Esophagus squamous epithelium (tissue), 4 donors: ENCODE measurements around the gene SLC31A1.

Experiments
- CTCF ChIP-seq, 6 experiments: fragments of 450-650 bp in 4 of 6; fragments of 200-600 bp in 2 of 6; sonication (generic) in 2 of 6; IDR thresholded peaks; one replicate each; pipeline ENCODE4 v1.5.1; 2016 to 2019; ENCODE audit warnings: antibody characterized with exemption in 6 of 6, mild to moderate bottlenecking in 4 of 6, moderate library complexity in 4 of 6
- POLR2A ChIP-seq, 4 donors: fragments of 450-650 bp; IDR thresholded peaks; one replicate each; pipeline ENCODE4 v1.6.1; 2017; ENCODE audit warnings: antibody characterized with exemption in 4 of 4, mild to moderate bottlenecking in 4 of 4, moderate library complexity in 3 of 4

- peak in 5 of 6 experiments; percentile 38 to 73 (median 49) for TF ChIP-seq CTCF (IDR thresholded peaks at IDR 0.05)
- no peak for TF ChIP-seq POLR2A (IDR thresholded peaks at IDR 0.05)
Observed at GRCh38 chr9:113309204-113309813, 88.0 kb downstream of the SLC31A1 start.
